SJCRH30 (cell line): ENCODE measurements around the gene PBX4. TPM values are rescaled to one million over a fixed set of nuclear protein-coding genes. Genes with fewer than 3 reads are reported as not detected.
A peak's percentile ranks its signal among the peaks of the same experiment; 100 is the strongest.
"Not testable (repeated sequence)": the region's sequence is repeated elsewhere in the genome, so short reads cannot be mapped to it uniquely, and the experiment has no call there.

Experiments used
- DNase-seq, 2 experiments: peaks; one replicate each; pipeline ENCODE4 v3.0.0-alpha.2; 2015 to 2020
- H3K27ac ChIP-seq: fragments of 250-450 bp; sonication (Bioruptor Pico); 2 replicates; pipeline ENCODE4 v1.5.1; 2020; ENCODE audit warnings: mild to moderate bottlenecking, moderate library complexity
- H3K27me3 ChIP-seq: fragments of 250-450 bp; sonication (Bioruptor Pico); 2 replicates; pipeline ENCODE4 v1.5.1; 2020; ENCODE audit warnings: mild to moderate bottlenecking, moderate library complexity
- H3K36me3 ChIP-seq: fragments of 250-450 bp; sonication (Bioruptor Pico); 2 replicates; pipeline ENCODE4 v1.5.1; 2020; ENCODE audit warnings: mild to moderate bottlenecking, moderate library complexity
- H3K4me1 ChIP-seq: fragments of 250-450 bp; sonication (Bioruptor Pico); 2 replicates; pipeline ENCODE4 v1.5.1; 2020; ENCODE audit warnings: mild to moderate bottlenecking, moderate library complexity
- H3K4me3 ChIP-seq: fragments of 250-450 bp; sonication (Bioruptor Pico); 2 replicates; pipeline ENCODE4 v1.5.1; 2020; ENCODE audit warnings: mild to moderate bottlenecking, moderate library complexity
- H3K9me3 ChIP-seq: fragments of 250-450 bp; sonication (Bioruptor Pico); replicated peaks from 2 replicates; pipeline ENCODE4 v1.5.1; 2020; ENCODE audit warnings: mild to moderate bottlenecking, moderate library complexity
- total RNA-seq: library from RNA; depleted of rRNA; stranded (reverse); fragments of >200 nt; shearing (Covaris generic); gene quantifications from 2 replicates; pipeline ENCODE4 v1.2.3, GENCODE V29; 2014; rRNA removed

Gene PBX4, protein sequence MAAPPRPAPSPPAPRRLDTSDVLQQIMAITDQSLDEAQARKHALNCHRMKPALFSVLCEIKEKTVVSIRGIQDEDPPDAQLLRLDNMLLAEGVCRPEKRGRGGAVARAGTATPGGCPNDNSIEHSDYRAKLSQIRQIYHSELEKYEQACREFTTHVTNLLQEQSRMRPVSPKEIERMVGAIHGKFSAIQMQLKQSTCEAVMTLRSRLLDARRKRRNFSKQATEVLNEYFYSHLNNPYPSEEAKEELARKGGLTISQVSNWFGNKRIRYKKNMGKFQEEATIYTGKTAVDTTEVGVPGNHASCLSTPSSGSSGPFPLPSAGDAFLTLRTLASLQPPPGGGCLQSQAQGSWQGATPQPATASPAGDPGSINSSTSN
- total RNA-seq, result 3.6 and 3.7 TPM in 2 replicates

- peak; percentile 97 for DNase-seq
- Histone ChIP-seq H3K36me3 (no peaks in the 10 kb centered on the region), H3K27me3 (no peaks in the 10 kb centered on the region; the same call in 1 of the 2 replicates), H3K27ac (no peak within 1 kb of the TSS), H3K4me1 (no peaks in the 10 kb centered on the region; the same call in 1 of the 2 replicates), H3K4me3 (peak within 1 kb of the TSS; percentile 60), H3K9me3 (no peaks in the 10 kb centered on the region)
Observed at GRCh38 chr19:19618219-19619051, at the start of gene PBX4. Gene PBX4, minus strand, starts transcription at chr19:19618687. Its CDS starts 58 bp downstream, at chr19:19618629.

DNA sequence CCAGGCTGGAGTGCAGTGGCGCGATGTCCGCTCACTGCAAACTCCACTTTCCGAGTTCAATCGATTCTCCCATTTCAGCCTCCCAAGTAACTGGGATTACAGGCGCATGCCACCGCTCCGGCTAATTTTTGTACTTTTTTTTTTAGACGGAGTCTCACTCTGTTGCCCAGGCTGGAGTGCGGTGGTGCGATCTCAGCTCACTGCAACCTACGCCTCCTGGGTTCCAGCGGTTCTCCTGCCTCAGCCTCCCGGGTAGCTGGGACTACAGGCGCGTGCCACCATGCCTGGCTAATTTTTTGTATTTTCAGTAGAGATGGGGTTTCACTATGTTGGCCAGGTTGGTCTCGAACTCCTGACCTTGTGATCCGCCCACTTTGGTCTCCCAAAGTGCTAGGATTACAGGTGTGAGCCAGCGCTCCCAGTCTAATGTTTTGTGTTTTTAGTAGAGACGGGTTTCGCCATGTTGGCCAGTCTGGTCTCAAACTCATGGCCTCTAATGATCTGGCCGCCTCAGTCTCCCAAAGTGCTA lies 47.0 kb upstream of the PBX4 start:
- not testable (repeated sequence) for H3K36me3 ChIP-seq, H3K27ac ChIP-seq, H3K9me3 ChIP-seq, H3K27me3 ChIP-seq, H3K4me1 ChIP-seq, H3K4me3 ChIP-seq, DNase-seq

- peak; percentile 97 to 98 for DNase-seq
- H3K27me3 ChIP-seq, result no peaks in the 10 kb centered on the region
- no peaks in the 10 kb centered on the region for H3K9me3 ChIP-seq
- peaks cover 3% of the 10 kb centered on the region; the same call in 1 of the 2 replicates for H3K4me1 ChIP-seq
- peak within 1 kb of the TSS; percentile 79 for H3K4me3 ChIP-seq
- peaks cover 17% of the 10 kb centered on the region for H3K36me3 ChIP-seq
- peak within 1 kb of the TSS; percentile 61 for H3K27ac ChIP-seq
Observed at GRCh38 chr19:19663256-19664120, 45.0 kb upstream of the PBX4 start, which contains the start of gene ATP13A1. Gene ATP13A1, minus strand, starts transcription at chr19:19663676. Its CDS starts 10 bp downstream, at chr19:19663666.

- Histone ChIP-seq H3K4me3 (peak overlapping the region; percentile 79), H3K9me3 (no peaks in the 10 kb centered on the region), H3K36me3 (peaks cover 21% of the 10 kb centered on the region), H3K27me3 (no peaks in the 10 kb centered on the region), H3K4me1 (peaks cover 3% of the 10 kb centered on the region; the same call in 1 of the 2 replicates), H3K27ac (peak overlapping the region; percentile 61)
- no peak for DNase-seq
Observed at GRCh38 chr19:19662871-19663255, 44.4 kb upstream of the PBX4 start.

GRCh38 chr19:19662344-19662743 lies 43.9 kb upstream of the PBX4 start:
- no peaks in the 10 kb centered on the region for H3K27me3 ChIP-seq
- peak overlapping the region; percentile 61 for H3K27ac ChIP-seq
- H3K9me3 ChIP-seq, result no peaks in the 10 kb centered on the region
- peak overlapping the region; percentile 79 for H3K4me3 ChIP-seq
- H3K4me1 ChIP-seq, result peaks cover 3% of the 10 kb centered on the region; the same call in 1 of the 2 replicates
- H3K36me3 ChIP-seq, result peaks cover 26% of the 10 kb centered on the region
- no peak for DNase-seq

- no peaks in the 10 kb centered on the region for H3K9me3 ChIP-seq
- peak; percentile 43 to 67 for DNase-seq
- H3K27ac ChIP-seq, result peak overlapping the region; percentile 61
- H3K27me3 ChIP-seq, result no peaks in the 10 kb centered on the region
- H3K36me3 ChIP-seq, result peaks cover 31% of the 10 kb centered on the region
- peaks cover 3% of the 10 kb centered on the region; the same call in 1 of the 2 replicates for H3K4me1 ChIP-seq
- peak overlapping the region; percentile 79; the same call in 1 of the 2 replicates for H3K4me3 ChIP-seq
Observed at GRCh38 chr19:19661675-19662251, 43.3 kb upstream of the PBX4 start.

DNA sequence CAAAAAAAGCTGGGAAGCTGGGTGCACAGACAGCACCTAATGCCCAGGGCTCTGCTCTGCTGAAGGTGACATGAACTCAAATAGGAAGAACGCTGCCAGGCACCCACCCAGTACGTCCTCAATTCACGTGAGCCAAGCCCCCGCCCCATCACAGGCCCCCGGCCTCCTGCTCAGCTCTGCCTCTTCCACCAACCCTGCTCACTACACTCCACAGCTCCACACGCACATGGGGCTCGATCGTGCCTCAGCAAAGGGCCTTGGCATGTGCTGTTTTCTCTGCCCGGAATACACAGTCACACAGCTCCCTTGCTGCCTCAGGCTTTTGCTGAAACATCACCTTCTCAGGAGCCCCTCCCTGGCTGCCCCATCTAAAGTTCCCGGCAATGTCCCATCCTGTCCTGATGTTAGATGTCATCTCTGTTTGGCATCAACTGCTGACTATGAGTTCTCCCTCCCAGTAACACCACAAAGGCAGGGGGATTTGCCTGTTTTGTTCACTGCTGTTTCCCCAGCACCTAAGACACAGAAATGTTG lies 42.7 kb upstream of the PBX4 start:
- H3K4me1 ChIP-seq, result peaks cover 3% of the 10 kb centered on the region; the same call in 1 of the 2 replicates
- H3K36me3 ChIP-seq, result peaks cover 37% of the 10 kb centered on the region
- no peak for DNase-seq
- H3K4me3 ChIP-seq, result peak overlapping the region; percentile 79; the same call in 1 of the 2 replicates
- H3K27ac ChIP-seq, result peak overlapping the region; percentile 36
- H3K9me3 ChIP-seq, result no peaks in the 10 kb centered on the region
- H3K27me3 ChIP-seq, result no peaks in the 10 kb centered on the region

DNA sequence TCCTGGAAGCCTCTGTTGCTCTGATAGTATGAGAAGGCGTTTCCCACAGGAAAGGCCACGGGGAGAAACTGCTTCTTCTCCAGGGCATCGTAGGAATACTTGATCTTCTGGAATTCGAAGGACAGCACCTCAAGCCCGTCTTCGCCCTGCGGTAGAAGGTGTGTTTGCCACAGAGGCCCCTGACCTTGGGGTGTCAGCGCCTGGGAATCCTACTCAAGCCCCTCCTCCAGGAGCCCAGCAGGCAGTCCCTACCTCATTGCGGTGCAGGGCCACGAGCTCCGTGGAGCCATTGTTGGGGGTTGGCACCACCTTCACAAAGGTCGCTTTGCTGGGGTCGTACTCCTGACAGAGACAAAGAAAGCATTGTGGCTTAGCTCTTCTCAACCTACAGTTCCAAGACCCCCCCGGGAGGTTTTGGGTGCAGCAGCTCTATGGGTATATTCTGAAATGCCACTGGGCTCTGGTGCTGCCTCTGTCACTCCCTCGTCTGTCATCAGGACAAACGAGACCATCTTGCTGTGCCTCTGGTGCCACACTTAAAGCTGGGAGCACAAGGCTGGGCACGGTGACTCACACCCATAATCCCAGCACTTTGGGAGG lies 41.3 kb upstream of the PBX4 start:
- peaks cover 52% of the 10 kb centered on the region for H3K36me3 ChIP-seq
- H3K27me3 ChIP-seq, result no peaks in the 10 kb centered on the region
- no peaks in the 10 kb centered on the region for H3K9me3 ChIP-seq
- DNase-seq, result no peak
- no peak overlapping the region for H3K4me3 ChIP-seq
- peaks cover 3% of the 10 kb centered on the region; the same call in 1 of the 2 replicates for H3K4me1 ChIP-seq
- H3K27ac ChIP-seq, result no peak overlapping the region

GRCh38 chr19:19657397-19657783 lies 38.9 kb upstream of the PBX4 start:
- no peak for DNase-seq
- no peaks in the 10 kb centered on the region for H3K27me3 ChIP-seq
- H3K4me1 ChIP-seq, result peaks cover 3% of the 10 kb centered on the region; the same call in 1 of the 2 replicates
- H3K27ac ChIP-seq, result no peak overlapping the region
- H3K9me3 ChIP-seq, result no peaks in the 10 kb centered on the region
- H3K4me3 ChIP-seq, result no peak overlapping the region
- peaks cover 65% of the 10 kb centered on the region for H3K36me3 ChIP-seq

GRCh38 chr19:19656451-19657396 lies 38.2 kb upstream of the PBX4 start:
- Histone ChIP-seq H3K27ac (no peak overlapping the region), H3K36me3 (peaks cover 70% of the 10 kb centered on the region), H3K9me3 (no peaks in the 10 kb centered on the region), H3K4me1 (no peaks in the 10 kb centered on the region), H3K27me3 (no peaks in the 10 kb centered on the region), H3K4me3 (no peak overlapping the region)
- no peak for DNase-seq

GRCh38 chr19:19655641-19656343 lies 37.3 kb upstream of the PBX4 start:
- Histone ChIP-seq H3K36me3 (peaks cover 80% of the 10 kb centered on the region), H3K27ac (no peak overlapping the region), H3K27me3 (no peaks in the 10 kb centered on the region), H3K4me1 (peaks cover under 1% of the 10 kb centered on the region), H3K4me3 (no peak overlapping the region), H3K9me3 (no peaks in the 10 kb centered on the region)
- no peak for DNase-seq
